ENCODE measurements around the gene RCAN3.
A peak's percentile ranks its signal among the peaks of the same experiment; 100 is the strongest.

The RCAN3 gene

DNA sequence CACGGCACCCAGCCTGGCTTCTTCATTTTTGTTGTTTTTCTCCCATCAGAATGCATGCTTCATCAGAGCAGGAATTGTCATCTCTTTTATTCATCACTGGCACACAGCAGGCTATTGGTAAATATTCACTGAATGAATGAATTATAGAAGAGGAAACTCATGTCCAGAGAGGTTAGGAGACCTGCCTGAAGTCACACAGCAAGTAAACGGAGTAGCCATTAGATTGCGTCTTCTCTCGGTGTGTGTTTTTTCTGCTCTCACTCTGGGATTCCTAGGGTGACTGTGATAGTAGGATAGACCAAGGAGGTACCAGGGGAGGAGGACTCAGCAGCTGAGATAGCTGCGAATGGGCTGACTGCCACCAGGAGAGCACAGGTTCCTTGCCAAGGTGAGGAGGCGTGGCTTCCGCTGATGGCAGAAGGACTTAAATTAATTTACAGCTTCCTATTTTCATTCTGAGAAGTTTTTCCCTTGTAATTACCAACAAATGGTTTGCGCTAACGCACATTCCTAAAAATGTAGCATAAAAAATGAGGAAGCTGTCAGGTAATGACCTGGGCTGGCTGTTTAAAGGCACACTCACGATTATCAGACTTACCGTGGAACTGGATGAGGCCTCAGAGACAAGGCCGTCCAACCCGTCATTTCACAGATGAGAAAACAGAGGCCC lies 48.8 kb downstream of the RCAN3 start:
- no peak for DNase-seq (ENCODE audit: low spot score)

DNA sequence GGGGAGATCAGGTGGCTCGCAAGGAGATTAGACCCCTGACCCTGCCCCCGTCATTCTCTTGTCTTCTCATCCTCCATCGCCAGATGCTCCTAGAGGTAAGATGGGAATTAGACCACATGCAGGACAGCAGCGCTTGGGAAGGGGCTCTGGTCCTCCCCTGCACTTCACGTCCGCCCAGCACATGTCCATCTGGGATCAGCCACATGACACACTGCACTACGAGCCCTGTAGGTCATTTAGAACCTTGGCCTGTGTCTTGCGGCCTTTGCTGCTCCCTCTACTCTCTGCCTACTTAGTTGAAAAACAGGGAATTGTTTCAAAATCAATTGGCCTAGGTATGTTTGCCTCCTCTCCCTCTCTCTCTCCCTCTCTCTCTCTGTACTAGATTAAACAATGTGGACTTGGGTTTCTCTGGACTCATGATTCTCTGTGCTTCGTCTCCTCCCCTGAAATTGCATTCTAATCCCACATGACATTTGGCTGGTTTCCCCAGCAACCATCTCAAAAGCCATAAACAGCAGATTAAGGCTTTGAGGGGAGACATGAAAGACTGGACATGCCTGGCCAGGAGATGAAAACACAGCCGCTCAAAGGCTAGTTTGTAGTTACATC lies 49.4 kb downstream of the RCAN3 start:
- no peak for DNase-seq (ENCODE audit: low spot score)

DNA sequence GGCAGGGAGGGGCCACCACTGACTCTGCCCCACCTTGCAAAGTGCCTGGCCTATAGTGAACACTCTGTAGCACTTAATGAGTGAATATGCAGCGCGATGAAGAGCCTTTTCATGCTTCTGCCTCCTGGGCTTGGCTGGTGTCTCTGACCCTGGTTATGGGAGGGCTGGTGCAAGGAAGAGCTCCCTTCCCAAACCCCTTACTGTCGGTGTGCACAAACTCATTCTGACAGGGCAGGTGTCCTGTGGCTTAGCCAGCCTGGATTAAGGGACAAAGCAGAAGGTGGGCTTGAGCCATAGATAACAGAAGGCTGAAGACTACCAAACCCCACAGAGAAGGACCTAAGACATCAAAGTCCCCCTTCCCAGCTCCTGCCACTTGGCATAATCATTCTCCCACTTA lies 51.3 kb downstream of the RCAN3 start:
- no peak for DNase-seq (ENCODE audit: low spot score)

DNA sequence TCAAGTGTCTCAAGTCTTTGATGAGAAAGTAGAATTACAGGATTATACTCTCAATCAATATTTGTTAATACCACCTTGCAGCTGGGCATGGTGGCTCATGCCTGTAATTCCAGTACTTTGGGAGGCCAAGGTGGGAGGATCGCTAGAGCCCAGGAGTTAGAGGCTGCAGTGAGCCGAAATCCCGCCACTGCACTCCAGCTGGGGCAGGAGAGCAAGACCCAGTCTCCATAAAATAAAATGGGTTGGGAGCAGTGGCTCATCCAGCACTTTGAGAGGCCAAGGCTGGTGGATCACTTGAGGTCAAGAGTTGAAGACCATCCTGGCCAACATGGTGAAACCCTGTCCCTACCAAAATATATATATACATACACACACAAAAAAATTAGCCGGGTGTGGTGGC lies 52.1 kb downstream of the RCAN3 start:
- DNase-seq (ENCODE audit: low spot score) = no peak

DNA sequence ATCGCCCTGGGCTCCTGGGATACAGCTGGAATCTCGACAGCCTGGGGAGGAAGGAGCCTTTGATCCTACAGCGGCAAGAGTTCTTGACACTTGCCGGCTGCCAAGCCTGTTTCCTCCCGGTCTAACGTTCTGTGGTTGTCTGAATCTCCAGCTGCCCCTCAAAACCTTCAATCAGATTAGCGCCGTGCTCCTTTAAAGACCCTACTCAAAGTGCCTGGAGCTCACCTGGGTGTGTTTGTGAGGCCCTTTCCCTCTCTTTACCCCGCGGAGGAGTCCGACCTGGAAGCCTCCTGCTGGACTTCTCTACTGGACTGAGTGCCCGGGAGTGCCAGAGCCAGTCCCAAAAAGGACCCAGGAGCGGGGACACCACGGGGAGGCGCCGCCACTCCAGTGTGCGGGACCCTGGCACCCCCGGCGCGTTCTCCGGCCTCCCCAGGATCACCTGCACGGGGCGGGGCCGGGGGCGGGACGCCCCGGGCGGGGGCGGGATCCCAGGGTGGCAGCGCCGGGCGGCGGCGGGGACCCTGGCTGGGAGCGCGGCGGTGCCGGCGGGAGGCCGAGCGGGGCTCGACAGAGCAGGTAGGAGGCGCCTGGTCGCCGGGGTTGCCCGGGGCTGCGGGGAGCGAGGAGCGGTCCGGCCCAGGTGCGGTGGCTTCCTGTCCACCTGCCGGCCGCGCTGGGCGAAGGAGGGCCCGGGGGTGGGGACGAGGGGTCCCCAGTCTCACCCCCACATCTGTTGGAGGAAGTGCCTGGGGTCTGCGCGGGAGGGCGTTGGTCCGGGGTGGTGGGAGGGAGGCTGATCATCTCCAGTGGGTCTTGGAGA lies 53.2 kb downstream of the RCAN3 start, which contains the start of gene NCMAP:
Gene NCMAP (plus strand): TSS at position 497 of the 823 bp plus-strand sequence. CDS start 39,344 bp downstream, outside the sequence.
- no peak for DNase-seq (ENCODE audit: low spot score)

DNA sequence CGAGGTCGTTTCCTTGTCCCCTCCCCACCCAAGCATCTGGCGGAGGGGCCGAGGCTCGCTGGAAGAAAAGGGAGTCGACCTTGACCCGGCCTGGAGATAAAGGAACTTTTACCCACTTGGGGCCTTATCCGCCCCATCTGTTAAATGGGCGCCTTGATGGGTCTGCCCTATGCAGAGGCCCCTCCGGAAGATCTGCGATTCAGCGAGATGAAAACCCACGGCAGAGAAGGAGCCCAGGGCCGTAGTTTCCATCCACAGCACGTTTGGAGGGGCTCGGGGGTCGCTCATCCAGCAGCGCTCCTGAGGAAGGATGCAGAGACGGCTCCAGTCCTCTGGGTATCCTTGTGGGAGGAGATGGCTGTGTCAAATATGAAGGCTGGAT lies 53.8 kb downstream of the RCAN3 start:
- no peak for DNase-seq (ENCODE audit: low spot score)

DNA sequence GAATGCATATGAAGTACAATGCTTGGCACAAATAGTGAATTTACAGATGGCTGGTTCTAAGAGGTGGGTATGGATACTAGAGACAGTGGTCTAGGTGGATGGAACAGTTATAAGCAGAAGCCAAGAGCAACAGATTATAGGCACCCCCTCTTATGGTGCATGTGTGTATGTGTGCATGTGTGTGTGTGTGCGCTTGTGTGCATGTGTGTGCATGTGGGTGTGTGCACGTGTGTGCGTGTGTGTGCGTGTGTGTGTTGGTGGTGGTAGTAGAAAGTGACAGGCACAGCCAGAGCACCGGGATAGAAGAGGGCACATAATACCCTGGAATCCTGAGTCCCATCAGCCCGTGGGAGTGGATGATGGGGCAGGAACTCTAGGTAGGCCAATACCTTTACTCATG lies 54.6 kb downstream of the RCAN3 start:
- no peak for DNase-seq (ENCODE audit: low spot score)

DNA sequence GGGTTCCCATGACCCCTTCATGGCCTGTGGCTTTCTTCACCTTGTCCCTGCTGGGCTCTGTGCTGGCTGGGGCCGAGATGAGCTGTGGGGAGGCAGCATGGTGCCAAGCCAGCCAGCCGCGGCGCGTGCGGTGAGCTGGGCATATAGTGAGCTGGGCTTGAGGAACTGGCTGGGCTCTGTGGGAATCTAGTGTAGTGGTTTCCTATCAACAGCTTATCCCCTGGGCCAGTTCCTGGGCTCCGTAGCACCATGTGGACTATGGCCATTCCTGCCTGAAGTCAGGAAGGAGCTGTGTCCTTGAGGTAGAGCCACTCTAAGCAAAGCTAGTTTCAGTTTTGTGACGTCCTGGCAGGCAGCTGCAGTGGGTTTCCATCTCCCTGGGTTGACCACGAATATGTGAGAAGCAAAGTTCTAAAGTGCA lies 55.1 kb downstream of the RCAN3 start:
- DNase-seq (ENCODE audit: low spot score) = no peak

DNA sequence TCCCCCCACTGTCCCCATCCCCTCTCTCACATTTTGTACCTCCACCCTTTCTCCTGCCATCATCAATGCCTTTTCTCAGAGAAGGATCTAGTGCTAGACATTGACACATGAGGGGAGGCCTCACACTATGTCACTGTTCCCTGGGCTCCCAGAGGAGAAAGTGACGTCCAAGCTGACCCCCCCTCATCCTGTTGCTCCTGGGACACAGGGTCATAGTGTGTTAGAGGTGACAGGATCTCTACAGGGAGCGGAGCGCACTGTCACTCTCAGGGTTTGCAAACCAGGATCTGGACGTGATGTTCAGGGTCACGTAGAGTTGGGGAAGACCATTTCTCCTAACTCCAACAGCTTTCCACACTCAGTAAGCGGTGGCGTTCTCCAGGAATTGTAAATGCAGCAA lies 55.8 kb downstream of the RCAN3 start:
- DNase-seq (ENCODE audit: low spot score) = no peak

DNA sequence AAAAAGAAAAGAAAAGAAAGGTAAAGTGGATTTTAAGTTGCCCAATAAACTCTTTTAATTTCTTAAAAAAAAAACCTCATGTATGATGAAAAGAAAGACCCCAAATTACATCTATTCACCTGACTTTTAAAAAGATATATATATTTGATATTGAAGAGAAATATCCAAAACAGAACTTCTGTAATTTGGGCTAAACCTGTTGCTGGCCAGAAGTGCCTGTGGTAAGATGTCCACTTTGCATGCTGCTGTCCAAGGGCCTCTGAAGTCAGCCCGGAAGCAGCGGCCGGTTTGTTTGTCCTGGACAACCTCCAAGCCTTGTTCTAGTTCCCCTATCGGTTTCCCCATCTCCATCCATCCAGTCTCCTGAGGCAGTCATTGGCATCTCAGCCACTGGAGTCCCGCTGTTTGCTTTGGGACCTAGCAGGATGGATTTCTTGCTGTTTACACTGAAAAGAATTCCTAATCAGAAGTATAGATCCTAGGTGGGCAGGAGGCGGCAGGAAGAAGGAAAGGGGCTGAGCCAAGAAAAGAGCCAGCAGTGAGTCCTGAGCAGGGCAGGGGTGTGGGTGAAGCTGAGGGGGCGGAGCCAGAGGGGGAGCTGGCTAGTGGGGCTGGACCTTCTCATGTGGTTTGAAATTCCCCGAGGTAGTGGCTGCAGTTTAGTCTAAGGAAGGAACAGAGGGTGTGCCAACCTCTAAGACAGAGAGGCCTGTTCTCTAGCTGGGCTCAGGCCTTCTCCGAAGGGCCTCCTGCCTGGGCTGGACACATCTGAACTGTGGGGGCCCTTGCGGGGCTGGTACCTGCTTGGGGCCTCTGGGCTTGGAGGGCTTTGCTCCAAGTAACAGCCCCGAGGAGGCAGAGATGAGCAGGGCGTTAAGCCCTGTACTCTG lies 56.5 kb downstream of the RCAN3 start:
- peak; percentile 35 for DNase-seq (ENCODE audit: low spot score)

DNA sequence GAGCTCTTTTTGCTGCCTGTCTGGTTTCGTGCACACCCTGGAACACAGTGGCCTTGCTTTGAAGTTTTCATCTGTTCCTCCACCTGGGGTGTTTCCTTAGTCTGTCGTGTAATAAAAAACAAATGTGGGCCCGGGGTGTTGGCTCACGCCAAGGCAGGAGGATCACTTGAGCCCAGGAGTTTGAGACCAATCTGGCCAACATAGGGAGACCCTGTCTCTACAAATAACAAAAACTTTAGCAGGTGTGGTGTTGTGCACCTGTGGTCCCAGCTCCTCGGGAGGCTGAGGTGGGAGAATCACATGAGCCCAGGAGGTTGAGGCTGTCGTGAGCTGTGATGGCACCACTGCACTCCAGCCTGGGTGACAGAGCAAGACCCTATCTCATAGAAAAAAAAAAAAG lies 57.7 kb downstream of the RCAN3 start:
- no peak for DNase-seq (ENCODE audit: low spot score)

DNA sequence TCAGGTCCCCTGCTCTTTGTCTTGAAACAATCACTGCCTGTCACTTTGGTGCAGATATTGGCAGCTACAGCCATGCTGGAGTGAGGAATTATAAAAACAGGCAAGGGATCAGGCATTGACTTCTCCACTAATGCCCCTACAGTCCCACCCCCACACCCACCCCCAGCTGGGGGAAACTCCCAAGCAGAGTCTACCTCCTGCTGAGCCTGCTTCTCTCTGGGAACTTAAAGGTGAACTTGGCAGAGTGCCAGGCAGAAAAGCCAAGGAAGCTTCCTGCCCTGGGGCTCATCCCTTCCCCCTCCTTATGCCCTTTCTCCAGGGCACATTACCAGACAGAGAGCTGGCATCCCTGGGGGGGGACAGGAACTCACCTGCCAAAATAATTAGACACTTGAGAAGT lies 60.0 kb downstream of the RCAN3 start:
- DNase-seq (ENCODE audit: low spot score) = no peak

DNA sequence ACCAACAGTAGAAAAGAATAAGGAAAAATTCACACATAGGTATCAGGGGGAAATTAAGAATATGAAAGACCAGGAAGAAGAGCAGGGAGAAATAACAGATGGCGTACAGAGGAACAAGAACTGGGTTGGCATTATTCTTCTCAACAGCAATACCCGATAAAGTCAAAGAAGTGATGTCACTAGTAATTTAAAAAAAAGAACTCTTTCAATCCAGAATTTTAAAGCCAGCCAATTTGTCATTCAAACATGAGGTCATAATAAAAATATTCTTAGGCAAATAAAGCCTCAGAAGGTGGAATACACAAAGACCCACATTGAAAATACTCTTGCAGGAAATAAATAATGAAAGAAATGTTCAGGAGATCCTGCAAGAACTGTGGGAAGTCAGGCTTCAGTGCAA lies 62.1 kb downstream of the RCAN3 start:
- no peak for DNase-seq (ENCODE audit: low spot score)

DNA sequence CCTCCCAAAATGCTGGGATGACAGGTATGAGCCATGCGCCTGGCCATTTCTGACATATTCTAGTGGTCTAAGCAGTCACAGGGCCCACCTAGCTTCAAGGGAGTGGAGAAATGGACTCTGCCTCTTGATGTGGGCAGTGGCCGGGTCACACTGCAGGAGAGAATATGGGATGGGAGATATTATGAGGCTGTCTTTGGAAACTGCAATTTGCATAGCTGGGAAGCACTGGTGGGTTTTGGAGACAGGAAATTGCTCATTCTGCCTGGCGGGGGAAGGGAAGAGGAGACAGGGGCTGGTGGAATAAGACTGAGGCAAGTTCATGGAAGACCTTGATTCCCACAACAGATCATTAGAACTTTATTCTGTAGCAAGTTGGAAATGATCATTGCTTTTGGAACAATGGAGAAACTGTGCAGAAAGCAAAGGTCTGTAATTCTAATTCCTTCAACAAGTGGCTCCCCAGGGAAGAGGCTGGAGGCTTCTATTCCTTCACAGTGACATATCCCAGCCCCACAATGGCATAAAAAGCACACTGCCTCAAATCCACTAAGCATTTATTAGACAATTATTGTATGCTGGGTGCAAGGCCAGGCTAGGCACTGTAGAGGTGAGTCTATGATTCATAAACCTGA lies 63.7 kb downstream of the RCAN3 start:
- no peak for DNase-seq (ENCODE audit: low spot score)

DNA sequence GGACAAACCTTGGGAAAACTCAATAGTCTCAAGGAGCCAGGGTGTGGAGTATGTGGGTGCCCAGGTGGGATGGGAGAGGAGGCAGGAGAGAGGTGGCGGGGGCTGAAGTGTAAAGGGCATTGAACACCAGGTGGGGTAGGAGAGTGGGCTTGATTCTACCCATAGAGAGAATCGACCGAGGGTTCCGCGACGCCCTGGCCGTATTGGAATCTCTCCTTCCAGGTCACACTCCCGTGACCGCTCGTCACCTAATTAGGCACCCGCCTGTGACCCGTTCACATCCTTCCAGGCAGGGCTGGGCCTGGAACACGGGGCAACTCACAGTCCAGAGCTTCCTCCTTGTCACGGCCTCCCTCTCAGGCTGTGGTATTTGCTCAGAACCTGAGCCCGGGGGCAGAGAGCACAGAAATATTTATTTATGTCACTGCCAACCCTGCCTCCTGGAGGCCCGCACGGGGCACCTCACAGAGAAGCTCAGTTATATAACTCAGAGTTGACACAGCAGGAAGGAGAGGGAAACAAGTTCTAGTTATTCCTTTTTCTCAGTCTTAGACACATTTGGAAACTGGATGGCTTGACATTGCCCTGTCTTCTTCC lies 65.3 kb downstream of the RCAN3 start:
- no peak for DNase-seq (ENCODE audit: low spot score)

DNA sequence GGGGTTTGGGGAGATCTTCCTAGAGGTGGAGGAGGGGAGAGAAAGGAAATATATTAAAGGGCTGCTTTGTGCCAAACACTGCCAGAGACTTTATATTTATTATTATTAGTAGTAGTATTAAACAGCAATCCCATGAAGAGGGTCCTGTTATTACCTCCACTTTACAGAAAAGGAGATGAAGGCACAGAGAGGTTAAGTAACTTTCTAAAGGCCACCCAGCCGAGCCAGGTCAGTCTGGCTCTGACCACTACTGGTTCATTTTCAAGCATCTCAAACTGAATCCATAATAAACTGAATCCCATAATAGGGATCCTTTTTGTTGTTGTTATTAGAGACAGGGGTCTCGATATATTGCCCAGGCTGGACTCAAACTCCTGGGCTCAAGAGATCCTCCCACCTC lies 65.8 kb downstream of the RCAN3 start:
- no peak for DNase-seq (ENCODE audit: low spot score)

DNA sequence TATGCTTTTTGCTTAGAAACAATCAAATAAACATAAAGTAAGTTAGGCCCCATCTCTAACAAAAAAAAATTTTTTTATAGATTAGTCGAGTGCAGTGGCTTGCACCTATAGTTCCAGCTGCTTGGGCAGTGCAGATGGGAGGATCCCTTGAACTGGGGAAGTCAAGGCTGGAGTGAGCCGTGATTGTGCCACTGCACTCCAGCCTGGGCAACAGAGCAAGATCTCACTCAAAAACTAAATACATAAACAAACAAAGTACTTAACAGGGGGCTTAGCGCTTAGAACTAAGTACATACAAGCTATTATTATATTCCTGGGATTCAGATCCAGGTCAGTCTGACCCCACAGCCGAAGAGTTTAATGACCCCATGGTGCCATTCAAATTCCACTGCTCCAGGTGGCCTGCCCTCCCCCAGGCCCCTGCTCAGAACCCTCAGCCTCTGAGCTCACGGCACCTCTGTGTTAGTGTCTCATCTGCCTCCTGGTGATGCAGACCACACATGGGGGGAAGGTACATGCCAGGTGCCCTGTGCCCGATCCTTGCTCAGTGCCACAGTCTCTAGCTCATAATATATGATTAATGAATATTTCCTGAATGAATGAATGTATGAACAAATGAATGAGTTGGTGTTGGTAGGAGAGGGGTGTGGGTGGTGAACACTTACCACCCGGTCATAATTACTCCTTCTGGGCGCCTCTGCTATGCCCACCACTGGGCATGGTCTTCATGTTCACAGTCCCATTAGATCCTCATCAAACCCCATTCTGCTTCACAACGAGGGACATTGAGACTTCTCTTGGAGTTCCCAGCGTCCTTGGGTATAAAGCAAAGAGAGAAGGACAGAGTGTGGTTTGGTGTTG lies 67.9 kb downstream of the RCAN3 start:
- no peak for DNase-seq (ENCODE audit: low spot score)

DNA sequence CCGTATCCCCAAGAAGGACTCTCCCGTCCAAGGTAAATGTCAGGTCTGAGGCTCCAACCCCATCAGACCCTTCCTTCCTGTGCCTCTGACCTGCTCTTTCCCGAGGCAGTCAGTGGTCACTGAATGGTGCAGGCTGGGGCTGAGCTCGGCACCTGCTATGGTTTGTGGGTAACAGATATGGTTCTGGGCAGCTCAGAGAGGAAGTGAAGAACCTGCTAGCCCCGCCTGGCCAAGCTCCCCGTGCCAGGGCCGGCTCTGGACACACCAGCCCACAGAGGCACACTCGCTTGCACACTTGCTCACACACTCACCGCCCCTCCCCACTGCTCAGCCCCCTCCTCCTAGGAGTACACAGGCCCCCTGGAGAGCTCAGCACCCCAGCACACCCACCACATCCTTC lies 69.7 kb downstream of the RCAN3 start:
- DNase-seq (ENCODE audit: low spot score) = no peak

DNA sequence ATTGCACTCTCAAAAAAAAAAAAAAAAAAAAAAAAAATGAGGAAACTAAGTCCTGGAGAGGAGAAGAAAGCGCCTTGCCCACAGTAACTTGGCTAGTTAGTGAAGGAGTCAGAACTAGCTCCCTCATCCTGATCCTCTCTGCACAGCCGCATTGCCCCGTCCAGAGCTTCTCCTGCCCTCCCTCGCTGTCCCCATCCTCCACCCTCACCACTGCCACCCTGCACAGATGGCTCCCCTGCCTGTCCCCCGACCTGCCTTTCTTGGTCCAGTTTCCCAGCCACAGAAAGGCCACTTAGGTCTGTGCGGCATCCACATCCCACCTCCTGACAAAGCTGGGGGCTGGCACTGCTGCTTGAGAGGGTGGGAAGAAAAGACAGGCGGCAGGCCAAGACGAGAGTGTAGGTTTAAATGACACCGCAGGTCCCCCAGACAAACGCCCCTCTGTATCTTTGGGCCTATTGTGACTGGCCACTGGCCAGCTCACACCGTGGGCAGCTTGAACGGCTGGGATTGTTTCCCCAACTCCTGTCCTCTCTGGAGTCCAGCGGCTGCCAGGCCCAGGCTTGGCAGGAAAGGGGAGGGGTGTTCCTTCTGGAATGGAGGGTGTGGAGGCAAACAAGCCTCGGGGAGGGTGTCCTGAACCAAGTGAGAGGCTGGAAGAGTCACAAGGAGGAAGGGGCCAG lies 73.4 kb downstream of the RCAN3 start:
- no peak for DNase-seq (ENCODE audit: low spot score)

DNA sequence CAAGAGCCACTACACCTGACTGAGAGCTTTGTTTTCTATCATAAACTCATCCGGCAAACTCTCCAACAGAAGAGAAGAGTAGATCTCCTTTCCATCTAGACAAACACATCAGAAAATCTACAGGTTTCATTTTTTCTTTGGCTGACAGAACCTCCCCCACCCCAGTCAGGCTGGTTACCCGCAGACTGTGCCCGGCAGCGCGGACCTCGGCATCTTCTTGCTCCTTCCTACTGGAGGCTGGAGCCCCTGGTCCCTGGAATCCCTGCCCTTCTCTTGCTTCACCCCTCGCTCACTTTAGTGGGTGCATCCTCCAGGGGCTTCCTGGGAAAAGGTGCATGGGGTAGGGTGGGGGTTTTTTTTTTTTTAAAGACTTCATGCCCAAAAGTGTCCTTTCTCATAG lies 76.2 kb downstream of the RCAN3 start:
- DNase-seq (ENCODE audit: low spot score) = no peak

Data from GM03348 (cell line).